ENCODE results near the gene POLRMT. TPM values are rescaled to one million over a fixed set of nuclear protein-coding genes. Genes with fewer than 3 reads are reported as not detected.

Gene POLRMT
- total and polyA plus RNA-seq, 11 donors: 32.0 to 78.0 (median 41.5) TPM

DNA sequence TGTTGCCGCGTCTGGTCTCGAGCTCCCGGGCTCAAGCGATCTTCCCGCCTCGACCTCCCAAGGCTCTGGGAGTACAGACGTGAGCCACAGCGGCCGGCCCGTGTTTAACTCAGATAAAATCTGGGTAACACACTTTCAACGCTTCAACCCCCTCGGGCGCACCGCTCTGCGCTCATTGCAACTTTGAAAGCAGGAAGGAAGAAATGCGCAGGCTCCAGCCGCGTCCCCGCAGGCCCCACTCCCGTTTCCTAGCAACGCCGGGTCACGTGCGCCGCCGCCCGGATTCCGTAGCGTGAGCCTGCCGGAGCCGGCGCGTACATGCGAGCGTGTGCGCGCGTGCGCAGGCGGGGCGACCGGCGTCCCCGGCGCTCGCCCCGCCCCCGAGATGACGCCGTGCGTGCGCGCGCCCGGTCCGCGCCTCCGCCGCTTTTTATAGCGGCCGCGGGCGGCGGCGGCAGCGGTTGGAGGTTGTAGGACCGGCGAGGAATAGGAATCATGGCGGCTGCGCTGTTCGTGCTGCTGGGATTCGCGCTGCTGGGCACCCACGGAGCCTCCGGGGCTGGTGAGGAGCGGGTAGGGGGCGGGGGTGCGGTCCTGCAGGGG, 61.1 kb downstream of the POLRMT start, which contains the start of gene BSG:
BSG (plus strand) TSS at position 457 of the 603 bp plus-strand sequence; CDS start at position 496, 39 bp downstream.
- peaks cover 0 to 53% (median 42%) of the 10 kb centered on the region in 12 donors for H3K4me1 ChIP-seq
- H3K36me3 ChIP-seq: peaks cover 0 to 6% (median 0%) of the 10 kb centered on the region in 9 donors
- peak; percentile 96 to 99 for TF ChIP-seq POLR2A (IDR thresholded peaks at IDR 0.05)
- TF ChIP-seq, protein P1, sequence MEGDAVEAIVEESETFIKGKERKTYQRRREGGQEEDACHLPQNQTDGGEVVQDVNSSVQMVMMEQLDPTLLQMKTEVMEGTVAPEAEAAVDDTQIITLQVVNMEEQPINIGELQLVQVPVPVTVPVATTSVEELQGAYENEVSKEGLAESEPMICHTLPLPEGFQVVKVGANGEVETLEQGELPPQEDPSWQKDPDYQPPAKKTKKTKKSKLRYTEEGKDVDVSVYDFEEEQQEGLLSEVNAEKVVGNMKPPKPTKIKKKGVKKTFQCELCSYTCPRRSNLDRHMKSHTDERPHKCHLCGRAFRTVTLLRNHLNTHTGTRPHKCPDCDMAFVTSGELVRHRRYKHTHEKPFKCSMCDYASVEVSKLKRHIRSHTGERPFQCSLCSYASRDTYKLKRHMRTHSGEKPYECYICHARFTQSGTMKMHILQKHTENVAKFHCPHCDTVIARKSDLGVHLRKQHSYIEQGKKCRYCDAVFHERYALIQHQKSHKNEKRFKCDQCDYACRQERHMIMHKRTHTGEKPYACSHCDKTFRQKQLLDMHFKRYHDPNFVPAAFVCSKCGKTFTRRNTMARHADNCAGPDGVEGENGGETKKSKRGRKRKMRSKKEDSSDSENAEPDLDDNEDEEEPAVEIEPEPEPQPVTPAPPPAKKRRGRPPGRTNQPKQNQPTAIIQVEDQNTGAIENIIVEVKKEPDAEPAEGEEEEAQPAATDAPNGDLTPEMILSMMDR (IDR thresholded peaks at IDR 0.05): no peak
- ATAC-seq (peak; percentile 52 to 78 (median 74)), DNase-seq (peak; percentile 99)
- H3K9me3 ChIP-seq: no peaks in the 10 kb centered on the region
- WGBS, 4 donors: 0 to 1% (median 0%) methylated on average over 28 to 79 of the region's 79 CpGs
- H3K4me3 ChIP-seq: peak within 1 kb of the TSS; percentile 71 to 100 (median 98)
- intact Hi-C loops (cut with DNase I): loop anchor here in 9 of 10 donors (2.0 to 5.0 kb wide), 3 partner anchors 39 to 91 kb away; partner anchors contain the start of genes CDC34 (in 4 of the 9) and RNF126 (in 1 of the 9)
- H3K27ac ChIP-seq: peak within 1 kb of the TSS; percentile 85 to 99 (median 96)
- no peaks in the 10 kb centered on the region for H3K27me3 ChIP-seq

DNA sequence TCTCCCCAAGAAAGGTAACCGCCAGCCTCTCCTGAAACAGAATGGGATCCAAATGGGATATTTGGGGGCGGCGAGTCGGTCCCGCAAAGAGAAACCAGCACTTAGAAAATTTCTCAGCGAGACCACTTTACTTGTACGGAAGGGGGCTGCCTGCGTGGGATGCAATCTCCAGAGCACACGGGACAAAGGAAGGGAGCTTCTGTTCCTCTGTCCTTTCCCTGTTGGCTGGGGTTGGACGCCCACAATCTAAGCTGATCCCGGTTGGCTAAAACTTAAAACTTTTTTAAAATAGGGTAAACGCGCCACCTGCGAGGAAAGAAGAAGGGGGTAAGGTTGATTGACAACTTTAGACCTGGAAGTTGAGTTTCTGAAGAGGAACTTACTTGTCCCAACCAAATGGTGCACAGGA, 61.8 kb downstream of the POLRMT start:
- DNase-seq (peak in 1 of 5 donors; percentile 51), ATAC-seq (no peak)
- no peak for TF ChIP-seq POLR2A (IDR thresholded peaks at IDR 0.05)
- TF ChIP-seq, protein P1 (IDR thresholded peaks at IDR 0.05): no peak
- intact Hi-C loops (cut with DNase I): loop anchor here in 4 of 10 donors (5.0 kb wide), 1 partner anchor 39 kb away; the partner anchor contains the start of gene CDC34 (in 4 of the 4)
- Histone ChIP-seq H3K27ac (peak overlapping the region in 11 of 12 donors; percentile 62 to 98 (median 94)), H3K27me3 (no peaks in the 10 kb centered on the region), H3K4me3 (peak overlapping the region; percentile 41 to 100 (median 98)), H3K4me1 (peaks cover 0 to 47% (median 39%) of the 10 kb centered on the region in 12 donors), H3K36me3 (peaks cover 0 to 4% (median 0%) of the 10 kb centered on the region in 9 donors), H3K9me3 (no peaks in the 10 kb centered on the region)
- WGBS, 4 donors: 1 to 4% (median 3%) methylated on average over 14 of the region's 14 CpGs

DNA sequence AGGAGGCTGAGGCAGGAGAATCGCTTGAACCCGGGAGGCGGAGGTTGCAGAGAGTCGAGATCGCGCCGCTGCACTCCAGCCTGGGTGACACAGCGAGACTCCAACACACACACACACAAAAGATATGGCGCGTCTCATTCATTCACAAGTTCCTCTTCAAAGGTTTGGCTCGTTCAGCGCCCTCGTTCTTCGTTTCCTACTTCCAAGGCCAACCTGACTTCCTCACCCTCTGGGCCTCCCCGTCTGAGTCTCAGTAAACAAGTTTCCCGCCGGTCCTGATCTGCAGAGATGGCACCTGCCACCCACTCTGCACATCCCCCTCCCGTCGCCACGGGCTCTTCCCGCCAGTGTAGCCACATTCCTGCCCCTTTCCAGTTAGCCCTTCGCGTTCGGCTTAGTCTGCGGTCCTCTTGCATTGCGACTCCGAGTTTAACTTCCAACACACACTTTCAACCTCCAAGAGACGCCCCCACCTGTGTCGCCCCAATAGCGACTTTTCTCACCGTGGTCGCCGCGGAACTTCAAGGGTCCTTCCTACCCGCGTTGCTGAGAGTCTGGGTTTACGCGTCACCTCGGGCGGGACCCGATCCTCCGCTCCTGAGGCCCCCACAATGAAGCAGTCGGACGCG, 62.3 kb downstream of the POLRMT start:
- no peaks in the 10 kb centered on the region for H3K27me3 ChIP-seq
- ATAC-seq (no peak), DNase-seq (peak in 2 of 5 donors; percentile 32 to 56)
- peak overlapping the region in 11 of 12 donors; percentile 62 to 98 (median 94) for H3K27ac ChIP-seq
- intact Hi-C loops (cut with DNase I): loop anchor here in 4 of 10 donors (5.0 kb wide), 1 partner anchor 39 kb away; the partner anchor contains the start of gene CDC34 (in 4 of the 4)
- H3K4me3 ChIP-seq: peak overlapping the region; percentile 41 to 100 (median 98)
- H3K36me3 ChIP-seq: peaks cover 0 to 4% (median 0%) of the 10 kb centered on the region in 9 donors
- no peak for TF ChIP-seq POLR2A (IDR thresholded peaks at IDR 0.05)
- TF ChIP-seq, protein P1 (IDR thresholded peaks at IDR 0.05): no peak
- H3K4me1 ChIP-seq: peaks cover 0 to 42% (median 34%) of the 10 kb centered on the region in 12 donors
- no peaks in the 10 kb centered on the region for H3K9me3 ChIP-seq
- 4 to 8% (median 5%) methylated on average over 42 to 45 of the region's 45 CpGs for whole genome bisulfite sequencing, 4 donors

GRCh38 chr19:570251-570686, 63.1 kb downstream of the POLRMT start:
- Histone ChIP-seq H3K27me3 (no peaks in the 10 kb centered on the region), H3K9me3 (no peaks in the 10 kb centered on the region), H3K4me1 (peaks cover 0 to 35% (median 26%) of the 10 kb centered on the region in 12 donors), H3K36me3 (peaks cover 0 to 4% (median 0%) of the 10 kb centered on the region in 9 donors), H3K4me3 (no peak overlapping the region), H3K27ac (no peak overlapping the region)
- intact Hi-C loops (cut with DNase I): loop anchor here in 4 of 10 donors (5.0 kb wide), 1 partner anchor 38 kb away; the partner anchor contains the start of gene CDC34 (in 4 of the 4)
- 73 to 91% (median 80%) methylated on average over 16 to 22 of the region's 25 CpGs for WGBS, 4 donors
- ATAC-seq: no peak
- TF ChIP-seq, protein P1 (IDR thresholded peaks at IDR 0.05): no peak
- no peak for TF ChIP-seq POLR2A (IDR thresholded peaks at IDR 0.05)
- peak in 1 of 5 donors; percentile 50 for DNase-seq

All from heart left ventricle (tissue), 16 donors.